Stimulated activated CD4-positive, alpha-beta T cell treated with anti-CD3 and anti-CD28 coated beads, Interleukin-12 subunit alpha, Interleukin-12 subunit beta, amount 100 ng/mL, for 24 hours (primary cell): ENCODE data around the gene EDA.

Experiments used
- DNase-seq, 2 experiments: peaks; one replicate each; pipeline ENCODE4 v3.0.0-alpha.2; 2020; ENCODE audit warnings: low read depth in 2 of 2

Gene EDA

GRCh38 chrX:69615779-69616456 lies at the start of gene EDA:
Gene EDA, plus strand, starts transcription at chrX:69616113.
- DNase-seq, result peak; percentile 33 to 58

- DNase-seq, result no peak
Observed at GRCh38 chrX:69568828-69569227, 47.1 kb upstream of the EDA start.

DNA sequence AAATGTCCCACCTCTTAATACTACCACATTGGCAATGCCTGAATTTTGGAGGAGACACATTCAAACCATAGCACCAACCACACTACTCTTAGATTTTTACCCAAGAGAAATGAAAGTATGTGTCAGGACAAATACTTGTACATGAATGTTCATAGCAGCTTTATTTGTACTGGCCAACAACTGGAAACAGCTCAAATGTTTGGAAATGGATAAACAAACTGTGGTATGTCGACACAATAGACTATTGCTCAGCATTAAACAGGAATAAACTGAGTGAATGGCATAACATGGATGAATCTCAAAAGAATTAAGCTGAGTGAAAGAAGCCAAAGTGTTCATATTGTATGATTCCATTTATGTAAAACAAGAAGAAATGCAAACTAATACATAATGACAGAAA lies 18.5 kb upstream of the EDA start:
- DNase-seq, result no peak

DNA sequence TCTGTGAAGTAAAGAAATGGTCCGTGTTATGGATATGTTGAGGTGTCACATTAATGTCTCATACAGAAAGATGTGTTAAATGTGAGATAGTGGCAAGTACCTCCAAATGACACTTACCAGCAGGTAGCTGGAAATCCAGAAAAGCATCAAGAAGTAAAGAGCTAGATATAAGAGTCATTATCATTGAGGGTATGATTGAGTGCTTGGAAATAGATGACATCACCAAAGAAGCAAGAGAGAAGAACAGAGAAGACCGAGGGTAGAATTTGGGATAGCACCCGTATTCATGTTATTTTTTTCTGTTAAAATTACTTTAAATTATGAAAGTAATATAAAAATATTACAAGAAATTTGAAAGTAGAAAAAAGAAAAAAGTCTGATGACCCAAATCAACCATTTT lies 15.7 kb upstream of the EDA start:
- no peak for DNase-seq

DNA sequence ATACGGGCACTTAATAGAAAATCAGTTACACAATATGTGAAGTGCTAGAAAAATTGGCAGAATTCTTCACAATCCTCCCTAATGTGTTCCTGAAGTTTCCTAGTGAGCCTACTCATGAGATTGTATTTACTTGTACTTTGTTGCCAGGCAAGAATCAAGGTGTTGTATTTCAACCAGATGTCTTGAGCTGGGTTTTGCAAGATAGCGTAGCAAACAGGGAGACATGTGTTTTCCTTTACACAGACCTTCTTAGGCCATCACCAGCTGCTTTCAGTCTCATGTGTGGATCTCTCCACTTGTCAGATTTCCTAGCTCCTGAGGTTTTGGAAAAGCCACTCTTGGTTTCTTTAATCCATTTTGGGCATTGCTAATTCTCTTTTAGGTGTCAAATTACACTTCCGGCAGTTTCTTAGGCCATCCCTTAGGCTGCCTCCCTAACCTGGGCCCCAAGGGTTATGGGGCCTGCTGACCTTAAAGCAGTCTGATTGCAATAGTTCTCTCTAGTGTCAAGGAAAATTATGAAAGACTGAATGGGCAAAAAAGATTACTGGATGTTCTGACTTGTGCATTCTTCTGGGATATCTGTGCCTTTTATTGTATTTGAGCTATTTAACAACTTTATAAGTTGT lies 12.2 kb upstream of the EDA start:
- DNase-seq, result no peak

DNA sequence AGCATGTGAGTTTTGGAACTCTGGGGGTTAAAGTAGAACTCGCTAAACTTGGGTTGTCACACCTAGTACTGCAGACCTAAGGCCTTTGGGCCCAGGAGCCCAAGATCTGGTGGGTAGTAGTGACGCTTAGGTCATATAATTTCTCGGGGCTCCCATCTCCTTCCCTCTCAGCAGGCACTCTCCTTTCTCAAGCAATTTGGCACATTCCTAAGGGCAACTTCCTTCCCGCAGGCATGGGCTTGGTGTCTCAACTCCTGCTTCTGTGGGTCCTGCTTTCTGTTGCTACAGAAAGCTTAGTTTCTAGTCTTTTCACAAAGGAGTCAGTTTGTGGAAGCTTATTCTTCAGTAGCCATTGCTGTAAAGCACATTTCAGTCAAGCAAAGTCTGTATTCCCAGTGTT lies 10.4 kb upstream of the EDA start:
- DNase-seq, result no peak

DNA sequence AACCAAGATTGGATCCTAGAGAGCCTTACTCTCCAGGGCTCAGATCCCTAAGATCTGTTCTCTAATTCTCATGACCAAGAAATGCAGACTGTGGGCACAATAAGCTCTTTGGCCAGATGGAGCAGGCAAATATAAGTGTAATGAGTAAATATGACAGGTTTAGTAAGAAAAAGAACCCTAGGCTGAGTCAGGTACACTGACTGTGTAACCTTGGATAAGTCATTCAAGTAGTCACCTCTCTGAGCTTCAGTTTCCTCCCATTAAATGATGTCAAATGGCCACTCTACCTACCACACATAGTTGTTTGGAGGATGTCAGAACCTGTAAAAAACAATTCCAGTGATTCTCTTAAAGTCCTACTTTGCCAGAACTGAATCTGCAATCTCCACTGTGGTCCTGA lies 8.3 kb upstream of the EDA start:
- DNase-seq, result no peak

- no peak for DNase-seq
Observed at GRCh38 chrX:69613946-69614345, 2.0 kb upstream of the EDA start.

DNA sequence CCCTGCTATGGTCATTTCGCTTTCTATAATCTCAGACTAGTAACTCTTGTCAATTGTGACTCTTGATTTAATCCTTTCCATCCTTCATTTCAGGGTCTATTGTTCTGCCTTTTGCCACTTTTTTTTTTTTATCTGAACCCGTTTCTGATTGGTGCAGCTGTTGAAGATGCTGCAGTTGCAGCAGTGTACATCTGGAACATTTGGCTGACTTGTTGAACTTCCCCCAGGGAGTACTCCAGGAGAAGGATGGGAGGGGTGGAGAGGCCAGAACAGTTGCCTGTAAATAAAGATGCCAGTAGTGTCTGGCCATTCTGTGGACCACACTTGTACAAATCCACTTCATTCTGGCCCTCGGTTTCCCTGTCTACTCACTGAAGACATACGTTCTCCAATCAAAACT lies 1.0 kb upstream of the EDA start:
- DNase-seq, result no peak

DNA sequence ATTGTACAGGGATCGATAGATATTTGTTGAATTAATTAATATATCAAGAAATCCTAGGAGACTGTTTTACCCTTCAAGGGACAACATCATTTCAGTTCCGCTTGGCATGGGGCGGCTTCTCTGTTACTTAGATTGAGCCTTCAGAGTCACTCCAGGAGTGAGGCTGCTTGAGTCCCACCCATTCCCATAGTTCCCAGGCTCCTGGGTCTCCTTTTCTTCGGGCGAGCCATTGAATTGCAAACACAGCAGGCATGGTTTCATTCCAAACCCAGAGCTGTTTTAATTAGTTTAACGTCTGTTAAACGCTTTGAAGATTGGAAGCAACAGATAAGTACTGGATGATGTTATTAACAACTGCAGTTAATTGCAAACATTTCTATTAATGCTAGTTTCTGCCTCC lies 571 bp upstream of the EDA start:
- no peak for DNase-seq

DNA sequence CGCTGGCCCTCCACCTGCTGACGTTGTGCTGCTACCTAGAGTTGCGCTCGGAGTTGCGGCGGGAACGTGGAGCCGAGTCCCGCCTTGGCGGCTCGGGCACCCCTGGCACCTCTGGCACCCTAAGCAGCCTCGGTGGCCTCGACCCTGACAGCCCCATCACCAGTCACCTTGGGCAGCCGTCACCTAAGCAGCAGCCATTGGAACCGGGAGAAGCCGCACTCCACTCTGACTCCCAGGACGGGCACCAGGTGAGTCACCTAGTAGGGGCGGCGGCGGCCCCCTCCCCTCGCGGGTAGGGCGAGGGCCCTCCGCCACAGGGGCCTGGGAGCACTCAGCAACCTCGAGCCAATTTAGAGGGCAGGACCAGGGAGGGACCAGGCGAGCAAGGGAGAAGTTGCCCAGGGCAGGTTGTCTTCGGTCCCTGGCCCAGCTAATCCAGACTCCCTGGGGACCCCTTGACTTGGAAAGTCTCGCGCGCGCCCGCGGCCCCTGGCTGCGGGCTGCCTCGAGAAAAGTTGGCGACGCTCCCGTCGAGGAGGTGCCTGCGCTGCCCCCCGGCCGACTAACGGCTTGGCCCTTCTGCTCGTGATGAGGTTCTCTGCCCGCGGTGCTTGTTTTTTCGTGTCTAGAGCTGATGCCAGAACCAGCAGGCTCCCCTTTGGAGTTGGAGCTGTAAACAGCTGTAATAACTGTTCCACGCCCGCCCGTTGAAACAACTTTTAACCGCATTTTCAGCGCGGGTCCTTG lies 717 bp downstream of the EDA start:
- DNase-seq, result peak in 1 of 2 experiments; percentile 0

GRCh38 chrX:69618803-69619202 lies 2.9 kb downstream of the EDA start:
- no peak for DNase-seq

- DNase-seq, result no peak
Observed at GRCh38 chrX:69626129-69626528, 10.2 kb downstream of the EDA start.

DNA sequence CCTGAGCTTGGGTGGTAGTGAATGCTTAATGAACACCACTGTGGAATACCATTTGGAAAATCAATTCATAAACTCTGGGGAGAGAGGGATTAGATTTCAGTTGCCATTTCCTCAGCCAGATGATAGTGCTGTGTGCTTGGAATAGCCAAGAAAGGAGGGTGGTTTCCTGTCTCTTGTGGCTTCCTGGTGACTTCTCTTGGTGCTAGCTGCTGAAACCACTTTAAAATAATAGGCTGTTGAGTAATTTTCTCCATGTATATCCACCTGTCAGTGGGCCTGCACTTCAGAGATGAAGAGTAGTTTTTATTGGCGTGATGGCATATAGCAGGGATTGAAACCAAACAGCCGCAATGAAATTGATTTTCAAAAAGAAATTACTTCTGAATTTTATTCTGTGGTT lies 11.8 kb downstream of the EDA start:
- no peak for DNase-seq

DNA sequence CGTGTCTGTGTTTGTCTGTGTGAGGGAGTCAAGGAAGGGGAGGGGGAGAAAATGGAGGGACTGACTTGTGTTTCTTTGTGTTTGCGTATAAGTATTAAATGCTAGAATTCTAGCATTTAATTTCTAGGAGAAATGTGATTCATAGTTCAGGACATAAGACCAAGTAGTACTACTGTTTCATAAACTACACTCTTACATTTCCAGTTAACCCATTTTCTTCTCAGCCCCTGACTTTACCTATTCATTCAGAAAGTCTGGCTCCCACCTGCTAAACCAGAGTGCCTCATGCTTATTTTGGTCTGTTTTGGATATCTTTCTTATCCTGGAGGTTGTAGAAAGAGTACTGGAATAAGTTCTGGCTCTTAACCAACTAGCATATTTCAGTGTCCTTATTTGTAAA lies 14.2 kb downstream of the EDA start:
- DNase-seq, result no peak

- no peak for DNase-seq
Observed at GRCh38 chrX:69664693-69665092, 48.8 kb downstream of the EDA start.

- DNase-seq, result no peak
Observed at GRCh38 chrX:69670001-69670555, 54.2 kb downstream of the EDA start.

- no peak for DNase-seq
Observed at GRCh38 chrX:69674891-69675290, 59.0 kb downstream of the EDA start.

- no peak for DNase-seq
Observed at GRCh38 chrX:69705818-69706217, 89.9 kb downstream of the EDA start.

- DNase-seq, result no peak
Observed at GRCh38 chrX:69718102-69718501, 102.2 kb downstream of the EDA start.

DNA sequence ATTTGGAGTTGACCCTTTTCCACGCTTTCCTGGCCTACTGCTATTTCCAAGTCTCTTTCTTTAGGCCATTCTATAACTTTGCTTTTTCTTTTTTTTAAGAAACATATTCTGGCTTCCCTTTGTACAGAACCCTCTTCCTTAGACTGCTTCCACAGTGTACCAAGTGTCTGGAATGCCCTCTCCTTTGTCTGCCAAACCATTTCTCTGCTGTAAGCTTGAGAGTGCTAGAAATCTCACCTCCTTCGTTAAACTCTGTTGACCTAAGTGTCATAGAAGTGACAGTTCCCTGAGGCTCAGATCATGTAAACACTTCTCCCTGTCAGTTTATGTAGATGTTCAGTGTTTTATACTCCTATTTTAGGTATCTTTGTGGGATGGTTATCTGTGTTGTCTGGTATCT lies 108.4 kb downstream of the EDA start:
- DNase-seq, result no peak

- DNase-seq, result no peak
Observed at GRCh38 chrX:69740317-69740716, 124.4 kb downstream of the EDA start.

- no peak for DNase-seq
Observed at GRCh38 chrX:69741721-69742120, 125.8 kb downstream of the EDA start.
